Activated CD8-positive, alpha-beta memory T cell treated with anti-CD3 and anti-CD28 coated beads for 36 hours (primary cell): ENCODE results near the gene TMEM232. TPM values are rescaled to one million over a fixed set of nuclear protein-coding genes. Genes with fewer than 3 reads are reported as not detected.

ENCODE experiments used
- CTCF ChIA-PET: fragments of 350-600 bp; sonication (Branson Sonifier 250); formaldehyde crosslinking; loops from one replicate; lab custom pipeline; 2021; ENCODE audit warnings: antibody characterized with exemption; lab: Charles Lee
- POLR2A ChIA-PET: fragments of 350-600 bp; sonication (Branson Sonifier 250); formaldehyde crosslinking; loops from one replicate; lab custom pipeline; 2021; ENCODE audit warnings: antibody characterized with exemption; lab: Charles Lee
- total RNA-seq, 2 experiments: library from RNA; stranded (reverse); gene quantifications; one replicate each; pipeline ENCODE4 v1.2.3, GENCODE V29; 2021

Gene TMEM232
- total RNA-seq, 2 experiments from 2014 or later = 0.73 to 1.1 TPM

DNA sequence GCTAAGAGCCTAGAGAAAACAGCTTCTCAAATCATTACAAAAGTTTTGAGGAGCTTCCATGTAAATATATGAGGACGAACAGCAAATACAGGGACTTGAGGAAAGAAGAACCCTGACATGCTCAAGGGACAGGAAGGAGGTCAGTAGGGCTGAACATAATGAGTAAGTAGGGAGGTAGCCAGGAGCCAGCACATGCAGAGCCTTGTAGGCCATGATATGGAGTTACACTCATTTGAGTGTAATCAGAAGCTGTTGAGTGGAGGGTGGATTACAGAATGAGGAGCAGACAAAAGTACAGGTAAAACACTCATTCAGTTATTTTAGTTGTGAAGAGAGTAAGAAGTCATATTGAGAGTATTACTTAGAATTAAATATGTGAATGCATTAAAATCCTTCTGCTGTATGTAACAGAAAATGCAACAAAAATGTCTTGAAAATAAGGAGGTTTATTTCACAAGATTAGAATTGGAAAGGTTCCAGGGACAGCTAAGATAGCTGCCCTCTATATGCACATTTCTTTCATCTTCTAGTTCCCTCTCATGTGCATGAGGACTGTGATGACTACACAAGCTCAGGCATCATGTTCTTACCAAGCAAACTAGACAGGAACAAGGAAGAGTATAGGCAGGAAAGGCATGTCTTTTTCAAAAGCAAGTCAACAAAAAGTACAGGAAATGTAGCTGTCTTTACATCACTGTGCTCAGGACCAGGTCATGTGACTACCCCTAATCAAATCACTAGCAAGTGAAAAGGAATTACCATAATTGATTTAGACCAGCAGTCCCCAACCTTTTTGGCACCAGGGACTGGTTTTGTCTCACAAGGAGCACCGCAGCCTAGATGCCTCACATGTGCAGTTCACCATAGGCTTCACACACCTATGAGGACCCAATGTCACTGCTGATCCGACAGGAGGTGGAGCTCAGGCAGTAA lies 87.2 kb downstream of the TMEM232 start:
- ChIA-PET POLR2A (no interaction called here), CTCF (no interaction called here)

DNA sequence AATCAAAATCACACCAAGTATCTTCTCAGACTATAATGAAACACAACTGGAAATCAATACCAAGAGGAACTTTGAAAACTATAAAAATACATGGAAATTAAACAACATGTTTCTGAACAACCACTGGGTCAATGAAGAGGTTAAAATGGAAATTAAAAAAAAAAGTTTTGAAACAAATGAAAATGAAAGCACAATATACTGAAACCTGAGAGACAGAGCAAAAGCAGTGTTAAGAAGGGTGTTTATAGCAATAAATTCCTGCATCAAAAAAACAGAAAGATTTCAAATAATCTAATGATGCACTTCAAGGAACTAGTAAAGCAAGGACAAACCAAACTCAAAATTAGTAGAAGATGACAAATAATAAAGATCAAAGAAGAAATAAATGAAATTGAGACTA lies 92.0 kb downstream of the TMEM232 start:
- ChIA-PET CTCF (no interaction called here), POLR2A (no interaction called here)

DNA sequence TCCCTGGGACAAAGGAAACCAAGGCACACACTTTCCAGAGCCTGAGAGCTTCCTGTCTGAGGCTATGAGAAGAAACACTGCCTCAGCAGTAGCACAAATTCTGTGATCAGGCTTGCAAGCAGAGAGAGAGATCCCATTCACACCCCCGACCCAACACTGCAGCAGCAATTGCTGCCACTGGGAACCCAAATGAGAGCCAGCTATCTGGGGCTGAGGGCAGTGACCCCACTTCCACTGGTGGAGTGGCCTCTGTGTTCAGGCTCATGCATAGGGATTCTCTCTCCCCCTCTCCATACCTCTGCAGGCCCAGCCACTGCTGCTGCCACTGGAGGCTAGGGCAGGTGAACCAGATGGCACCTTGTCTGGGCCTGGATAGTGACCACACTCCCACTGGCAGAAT lies 95.2 kb downstream of the TMEM232 start:
- ChIA-PET CTCF (no interaction called here), POLR2A (no interaction called here)

DNA sequence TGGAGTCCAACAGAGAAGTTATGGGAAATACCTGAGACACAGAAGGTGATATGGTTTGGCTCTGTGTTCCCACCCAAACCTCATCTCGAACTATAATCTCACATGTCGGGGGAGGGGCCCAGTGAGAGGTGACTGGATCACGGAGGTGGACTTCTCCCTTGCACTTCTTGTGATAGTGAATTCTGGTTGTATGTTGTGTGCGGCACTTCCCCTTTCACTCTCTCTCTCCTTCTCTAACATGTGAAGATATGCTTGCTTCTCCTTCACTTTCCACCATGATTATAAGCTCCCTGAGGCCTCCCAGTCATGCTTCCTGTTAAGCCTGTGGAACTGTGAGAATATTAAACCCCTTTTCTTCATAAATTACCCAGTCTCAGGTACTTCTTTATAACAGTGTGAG lies 96.1 kb downstream of the TMEM232 start:
- POLR2A ChIA-PET = no interaction called here

DNA sequence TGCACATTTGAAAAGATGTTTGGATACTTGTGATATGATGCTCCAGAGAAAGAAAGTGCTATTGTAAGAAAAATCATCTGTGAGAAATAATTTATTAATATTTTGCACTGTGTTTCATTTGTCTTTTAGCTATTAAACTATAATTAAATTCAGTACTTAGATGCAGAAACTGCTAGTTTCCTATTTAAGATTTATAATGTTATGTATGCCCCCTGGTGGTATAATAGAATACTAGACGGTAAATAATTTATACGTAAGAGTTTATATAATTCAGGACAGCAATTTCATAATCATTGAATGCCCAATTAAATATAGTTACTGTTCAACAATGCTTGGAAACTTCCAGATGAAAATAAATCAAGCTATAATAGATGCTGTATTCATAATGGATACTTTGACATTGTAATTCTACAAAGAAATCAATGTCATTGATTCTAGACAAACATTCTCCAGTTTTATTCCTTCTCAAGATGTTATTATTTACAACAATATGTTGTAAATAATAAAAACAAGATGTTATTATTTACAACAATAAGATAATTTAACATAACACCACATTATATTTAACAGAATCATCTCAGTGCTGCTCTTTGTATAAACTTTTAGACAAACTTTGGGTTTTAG lies 101.0 kb downstream of the TMEM232 start:
- ChIA-PET POLR2A (no interaction called here), CTCF (no interaction called here)

More for the DNA sequence above, 96.1 kb downstream of the TMEM232 start:
- CTCF ChIA-PET = no interaction called here

DNA sequence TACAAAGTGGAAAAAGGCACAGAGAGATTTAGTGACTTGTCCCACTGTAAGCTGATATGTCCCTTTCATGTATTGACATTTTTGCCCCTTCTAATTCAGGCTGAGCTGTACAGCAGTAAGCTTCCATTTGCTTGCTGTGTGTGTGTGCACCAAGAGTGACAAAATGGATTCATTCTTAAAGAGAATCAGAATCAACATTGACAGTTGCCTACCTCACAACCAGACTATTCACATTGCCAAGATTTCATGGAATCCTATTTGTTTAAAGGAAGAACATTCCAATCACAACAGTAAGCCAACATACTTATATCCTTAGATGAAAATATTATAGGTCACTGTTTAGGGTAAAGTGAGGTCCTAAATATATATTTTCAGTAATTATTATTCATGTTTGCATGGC lies 102.6 kb downstream of the TMEM232 start:
- ChIA-PET POLR2A (no interaction called here), CTCF (no interaction called here)

DNA sequence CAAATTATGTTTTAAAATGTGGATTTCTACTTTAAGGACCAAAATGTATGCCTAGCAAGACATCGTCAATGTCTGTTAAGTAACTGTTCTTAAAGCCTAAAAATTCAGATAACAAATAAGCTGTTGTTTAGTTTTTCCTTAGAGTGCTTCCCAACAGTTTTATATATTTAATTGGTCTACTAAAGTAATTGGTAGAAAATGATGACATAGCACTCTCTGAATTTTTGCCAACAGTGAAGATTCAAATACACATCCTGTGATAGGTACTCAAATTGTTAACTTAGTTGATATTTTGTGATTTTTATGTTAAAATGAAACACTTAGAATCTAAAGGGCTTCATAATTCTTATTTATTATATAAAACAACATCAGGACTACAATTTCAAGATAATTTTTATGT lies 107.5 kb downstream of the TMEM232 start:
- ChIA-PET CTCF (no interaction called here), POLR2A (no interaction called here)

DNA sequence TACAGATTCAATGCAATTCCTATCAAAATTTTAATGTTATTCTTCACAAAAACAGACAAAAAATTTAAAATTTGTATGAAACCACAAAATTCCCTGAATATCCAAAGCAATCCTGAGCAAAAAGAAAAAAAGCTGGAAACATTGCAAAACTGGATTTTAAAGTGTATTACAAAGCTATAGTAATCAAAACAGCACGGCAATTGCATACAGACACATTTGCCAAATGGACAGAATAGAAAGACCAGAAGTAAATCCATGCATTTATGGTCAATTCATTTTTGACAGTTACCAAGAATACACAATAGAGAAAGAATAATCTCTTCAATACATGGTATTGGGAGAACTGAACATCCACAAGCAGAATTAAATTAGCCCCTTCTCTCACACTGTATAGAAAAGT lies 110.5 kb downstream of the TMEM232 start:
- POLR2A ChIA-PET = no interaction called here
- CTCF ChIA-PET = no interaction called here

DNA sequence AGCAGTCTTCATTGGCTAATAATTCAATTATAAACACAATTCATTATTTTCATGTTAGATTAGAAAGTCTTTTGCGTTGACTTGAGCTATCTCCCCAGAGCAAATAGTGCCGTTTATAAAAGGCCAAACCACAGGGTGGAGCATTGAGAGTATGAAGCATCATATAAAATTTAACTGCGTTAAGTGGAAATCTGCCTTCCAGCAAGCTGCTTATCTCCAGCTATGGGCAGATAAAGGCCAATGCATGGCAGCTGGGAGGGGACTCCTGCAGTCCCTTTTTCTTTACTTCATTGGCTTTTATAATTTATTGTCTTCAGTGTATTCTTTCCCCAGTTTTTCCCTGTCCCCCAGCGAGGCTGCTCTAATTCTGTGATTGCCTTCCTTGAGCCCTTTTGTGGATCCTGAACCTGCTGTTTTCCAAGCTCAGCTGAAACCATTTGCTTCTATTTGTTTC lies 113.7 kb downstream of the TMEM232 start:
- POLR2A ChIA-PET = no interaction called here

DNA sequence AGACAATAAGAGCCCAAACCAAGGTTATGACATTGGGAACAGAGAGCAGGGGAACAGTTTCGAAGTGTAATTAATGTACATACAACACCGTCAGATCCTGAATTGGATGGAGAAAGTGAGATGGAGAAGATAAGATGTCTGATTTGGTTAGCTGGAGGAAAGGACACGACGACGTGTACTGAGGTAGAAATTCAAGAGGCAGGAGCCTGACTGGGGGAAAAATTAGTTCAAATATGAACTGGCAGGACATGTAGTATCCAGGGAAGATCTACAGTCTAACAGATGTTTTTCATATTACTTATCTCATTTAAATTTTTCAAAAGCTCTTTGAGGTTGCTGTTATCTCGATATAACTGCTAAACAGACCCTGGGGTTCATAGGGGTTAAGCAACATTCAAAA lies 114.7 kb downstream of the TMEM232 start:
- CTCF ChIA-PET = no interaction called here
- POLR2A ChIA-PET = no interaction called here

More for the DNA sequence above, 113.7 kb downstream of the TMEM232 start:
- CTCF ChIA-PET = no interaction called here

DNA sequence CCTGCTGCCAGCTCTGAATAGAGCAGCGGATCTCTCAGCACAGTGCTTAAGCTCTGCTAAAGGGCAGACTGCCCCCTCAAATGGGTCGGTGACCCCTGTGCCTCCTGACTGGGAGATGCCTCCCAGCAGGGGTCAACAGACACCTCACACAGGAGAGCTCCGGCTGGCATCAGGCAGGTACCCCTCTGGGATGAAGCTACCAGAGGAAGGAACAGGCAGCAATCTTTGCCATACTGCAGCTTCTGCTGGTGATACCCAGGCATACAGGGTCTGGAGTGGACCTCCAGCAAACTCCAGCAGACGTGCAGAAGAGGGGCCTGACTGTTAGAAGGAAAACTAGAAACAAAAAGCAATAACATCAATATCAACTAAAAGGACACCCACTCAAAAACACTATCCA lies 131.6 kb downstream of the TMEM232 start:
- POLR2A ChIA-PET = no interaction called here
- CTCF ChIA-PET = no interaction called here

DNA sequence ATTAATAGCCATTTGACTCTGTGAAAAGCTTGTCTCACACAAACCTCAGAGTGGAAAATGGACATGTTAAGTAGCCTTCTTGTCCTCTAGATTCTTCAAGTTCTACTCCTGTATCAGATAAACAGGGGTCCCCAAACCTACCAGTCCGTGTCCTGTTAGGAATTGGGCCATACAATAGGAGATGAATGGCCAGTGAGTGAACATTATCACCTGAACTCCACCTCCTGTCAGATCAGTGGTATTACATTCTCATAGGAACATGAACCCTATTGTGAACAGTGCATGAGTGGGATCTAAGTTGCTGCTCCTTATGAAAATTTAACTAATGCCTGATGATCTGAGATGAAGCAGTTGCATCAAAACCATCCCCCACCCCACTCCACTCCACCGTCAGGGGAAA lies 136.3 kb downstream of the TMEM232 start:
- CTCF ChIA-PET = no interaction called here
- POLR2A ChIA-PET = no interaction called here

DNA sequence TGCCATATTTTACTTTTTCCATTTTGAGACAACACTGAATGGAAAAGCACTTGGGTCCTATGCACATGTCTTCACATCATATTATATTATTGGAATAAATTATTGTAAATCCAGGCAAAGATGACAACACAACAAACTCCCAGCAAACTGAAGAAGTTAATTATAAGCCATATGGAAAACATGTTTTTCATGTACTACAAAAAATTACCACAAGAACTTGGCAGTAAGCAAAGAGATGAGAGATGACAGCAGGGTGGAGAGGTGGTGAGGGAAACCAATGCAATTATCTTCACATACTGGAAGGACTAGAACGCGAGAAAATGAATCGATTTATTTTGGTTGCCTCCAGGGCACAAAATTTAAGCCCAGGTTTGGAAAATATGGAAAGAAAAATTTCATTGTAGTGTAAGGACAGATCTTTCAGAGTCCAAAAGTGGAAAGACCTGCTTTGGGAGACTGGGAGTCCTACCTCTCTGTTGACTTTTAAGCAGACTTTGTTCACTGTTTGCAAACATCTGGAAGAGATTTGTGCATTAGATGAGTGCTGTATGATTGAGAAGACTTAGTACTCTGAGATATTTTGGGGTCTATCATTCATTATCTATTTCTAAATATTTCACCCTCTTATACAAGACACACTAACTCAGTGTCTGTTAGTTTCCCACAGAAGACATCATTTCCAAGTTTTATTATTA lies 138.0 kb downstream of the TMEM232 start:
- POLR2A ChIA-PET = no interaction called here
- CTCF ChIA-PET = no interaction called here

DNA sequence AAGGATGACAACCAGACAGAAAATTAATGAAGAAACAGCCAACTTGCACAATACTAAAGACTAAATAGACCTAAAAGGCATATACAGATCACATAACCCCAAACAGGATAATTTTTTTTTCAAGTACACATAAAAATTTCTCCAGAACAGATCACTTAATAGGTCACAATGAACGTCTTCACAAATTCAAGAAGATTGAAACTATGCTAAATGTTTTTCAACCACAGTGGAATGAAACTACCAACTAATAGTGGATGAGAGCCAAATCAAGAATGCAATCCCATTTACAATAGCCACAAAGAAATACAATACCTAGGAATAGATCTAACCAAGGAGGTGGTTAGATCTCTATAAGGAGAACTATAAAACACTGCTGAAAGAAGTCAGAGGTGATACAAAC lies 145.8 kb downstream of the TMEM232 start:
- POLR2A ChIA-PET = no interaction called here

DNA sequence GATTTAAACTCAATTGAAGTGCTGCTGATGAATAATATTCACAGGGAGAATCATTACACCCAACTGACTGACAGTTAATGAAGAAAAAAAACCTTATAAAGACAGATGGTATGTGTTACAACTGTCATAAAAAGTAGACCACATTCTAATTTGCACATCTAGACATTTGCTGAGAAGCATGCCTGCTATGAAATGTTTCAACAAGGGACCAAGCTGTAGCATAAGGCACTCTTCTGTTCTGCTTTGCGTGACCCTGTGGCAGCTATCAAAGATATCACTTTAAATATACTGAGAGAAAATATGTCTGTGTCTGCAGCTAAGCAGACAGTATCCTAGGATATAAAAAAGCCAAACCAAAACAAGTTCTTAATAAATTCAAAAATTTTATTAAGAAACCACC lies 153.7 kb downstream of the TMEM232 start:
- ChIA-PET POLR2A (no interaction called here), CTCF (no interaction called here)

More for the DNA sequence above, 145.8 kb downstream of the TMEM232 start:
- CTCF ChIA-PET = no interaction called here

DNA sequence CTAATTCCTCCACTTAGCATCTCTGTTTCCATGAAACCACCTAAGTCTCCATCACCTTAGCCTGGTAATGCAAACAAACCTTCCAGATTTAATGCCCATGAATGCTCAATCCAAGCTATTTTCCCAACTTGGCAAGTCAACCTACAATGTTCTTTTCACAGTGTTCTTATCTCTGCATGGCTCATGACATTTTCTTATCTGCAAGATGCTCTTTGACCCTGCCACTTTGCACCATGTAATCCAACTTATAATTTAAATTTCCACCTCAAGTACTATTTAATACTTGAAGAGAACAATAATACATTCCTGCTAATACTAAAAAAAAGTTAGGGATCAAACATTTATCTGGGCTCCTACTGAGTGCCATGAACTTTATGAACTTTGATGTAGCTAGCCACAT lies 164.3 kb downstream of the TMEM232 start:
- ChIA-PET CTCF (no interaction called here), POLR2A (no interaction called here)

DNA sequence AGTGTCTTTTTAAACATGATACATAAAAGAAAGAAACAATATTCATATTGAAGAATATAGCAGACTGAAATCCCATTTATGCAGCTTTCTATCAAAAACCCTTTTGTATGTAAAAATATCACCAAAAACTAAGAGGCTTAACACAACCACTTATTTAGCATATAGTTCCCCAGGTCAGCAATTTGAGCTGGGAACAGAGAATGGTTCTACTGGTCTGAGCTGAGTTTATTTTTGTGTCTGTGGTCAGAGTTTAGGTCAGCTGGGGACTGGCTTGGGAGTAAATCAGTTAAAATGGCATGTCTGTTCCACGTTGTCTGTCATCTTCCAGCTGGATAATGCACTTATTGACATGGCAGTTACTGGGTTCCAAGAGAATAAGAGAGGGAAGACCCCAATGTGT lies 165.0 kb downstream of the TMEM232 start:
- CTCF ChIA-PET = no interaction called here
- POLR2A ChIA-PET = no interaction called here

DNA sequence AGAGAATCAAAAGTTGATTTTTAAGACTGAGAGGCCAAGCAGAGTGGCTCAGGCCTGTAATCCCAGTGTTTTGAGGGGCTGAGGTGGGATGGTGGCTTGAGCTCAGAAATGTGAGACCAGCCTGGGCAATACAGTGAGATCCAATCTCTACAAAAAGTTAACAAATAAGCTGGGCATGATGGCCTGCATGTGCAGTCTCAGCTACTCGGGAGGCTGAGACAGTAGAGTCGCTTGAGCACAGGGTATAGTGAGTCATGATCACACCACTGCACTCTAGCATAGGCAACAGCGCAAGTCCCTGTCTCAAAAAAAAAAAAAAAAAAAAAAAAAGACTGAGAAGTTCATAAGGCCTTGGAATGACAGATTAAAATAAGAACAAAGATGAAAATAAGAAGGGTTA lies 177.2 kb downstream of the TMEM232 start:
- CTCF ChIA-PET = no interaction called here

DNA sequence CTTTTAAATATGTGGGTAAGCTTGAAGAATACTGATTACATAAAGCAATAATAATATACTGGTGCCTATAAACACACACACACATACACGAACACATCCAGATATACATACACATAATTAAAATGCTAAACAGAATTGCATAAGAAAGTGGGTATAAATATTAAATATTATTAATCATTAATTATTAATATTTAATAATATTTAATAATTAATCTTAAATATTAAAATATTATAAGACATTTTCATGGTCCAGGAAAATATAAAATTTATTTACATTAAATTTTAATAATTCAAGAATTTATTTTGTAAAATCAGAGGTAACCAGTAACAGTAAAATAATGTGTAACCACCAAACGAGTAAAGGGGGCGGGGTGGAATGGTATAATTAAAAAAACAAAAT lies 178.3 kb downstream of the TMEM232 start:
- CTCF ChIA-PET = no interaction called here
- POLR2A ChIA-PET = no interaction called here

More for the DNA sequence above, 177.2 kb downstream of the TMEM232 start:
- POLR2A ChIA-PET = no interaction called here

DNA sequence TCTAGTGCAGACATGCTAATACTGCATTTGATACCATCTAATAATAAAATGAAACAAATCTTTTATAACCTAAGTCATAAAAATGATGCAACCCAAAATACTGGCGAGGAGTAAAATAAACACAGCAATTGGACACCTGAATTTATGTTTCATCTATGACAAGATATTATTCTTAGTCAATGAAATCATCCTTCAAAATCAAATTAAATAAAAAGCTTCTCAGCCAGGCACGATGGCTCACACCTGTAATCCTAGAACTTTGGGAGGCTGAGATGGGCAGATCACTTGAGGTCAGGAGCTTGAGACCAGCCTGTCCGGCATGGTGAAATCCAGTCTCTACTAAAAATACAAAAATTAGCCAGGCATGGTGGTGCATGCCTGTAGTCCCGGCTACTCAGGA lies 179.0 kb downstream of the TMEM232 start:
- ChIA-PET CTCF (no interaction called here), POLR2A (no interaction called here)
